HUES48 (cell line): ENCODE results near the gene MEIG1.

ENCODE experiments used
- H3K27ac ChIP-seq: one replicate; pipeline ENCODE4 v1.7.0; 2013; ENCODE audit warnings: low read depth, low read length, inconsistent platforms
- H3K27me3 ChIP-seq: 2 replicates; pipeline ENCODE4 v1.6.1; 2013; ENCODE audit warnings: mild to moderate bottlenecking, low read length; ENCODE audit not compliant: control insufficient read depth, insufficient read depth
- H3K36me3 ChIP-seq: 2 replicates; pipeline ENCODE4 v1.6.1; 2013; ENCODE audit warnings: low read length; ENCODE audit not compliant: control insufficient read depth, insufficient read depth
- H3K4me1 ChIP-seq: 2 replicates; pipeline ENCODE4 v1.6.1; 2013; ENCODE audit warnings: mild to moderate bottlenecking, low read length; ENCODE audit not compliant: control insufficient read depth, insufficient read depth
- H3K4me3 ChIP-seq: 2 replicates; pipeline ENCODE4 v1.5.1; 2013; ENCODE audit warnings: mild to moderate bottlenecking, low read depth, low read length
- H3K9ac ChIP-seq: 2 replicates; pipeline ENCODE4 v1.6.1; 2013; ENCODE audit warnings: mild to moderate bottlenecking, low read depth, low read length, moderate library complexity
- H3K9me3 ChIP-seq: 2 replicates; pipeline ENCODE4 v1.6.1; 2013; ENCODE audit warnings: low read length; ENCODE audit not compliant: control insufficient read depth, insufficient read depth

Gene MEIG1

GRCh38 chr10:14959221-14960057 lies at the start of gene MEIG1:
MEIG1 (plus strand) TSS chr10:14959388; CDS start chr10:14966469, 7,081 bp downstream.
- no peaks in the 10 kb centered on the region for H3K36me3 ChIP-seq
- H3K4me3 ChIP-seq = peak within 1 kb of the TSS; percentile 95
- no peaks in the 10 kb centered on the region for H3K4me1 ChIP-seq
- H3K9ac ChIP-seq = peak within 1 kb of the TSS; percentile 62
- H3K27me3 ChIP-seq = peaks cover 36% of the 10 kb centered on the region
- peak within 1 kb of the TSS; percentile 98 for H3K27ac ChIP-seq
- no peaks in the 10 kb centered on the region for H3K9me3 ChIP-seq

- no peaks in the 10 kb centered on the region for H3K27me3 ChIP-seq
- no peak overlapping the region for H3K27ac ChIP-seq
- no peaks in the 10 kb centered on the region for H3K4me1 ChIP-seq
- H3K36me3 ChIP-seq = peaks cover 53% of the 10 kb centered on the region
- no peak overlapping the region for H3K4me3 ChIP-seq
- H3K9ac ChIP-seq = no peak overlapping the region
- no peaks in the 10 kb centered on the region; the same call in 1 of the 2 replicates for H3K9me3 ChIP-seq
These were observed 48.2 kb upstream of the MEIG1 start for GRCh38 chr10:14910953-14911352.

GRCh38 chr10:14911801-14912200 lies 47.4 kb upstream of the MEIG1 start:
- Histone ChIP-seq H3K9ac (no peak overlapping the region), H3K4me3 (no peak overlapping the region), H3K27me3 (no peaks in the 10 kb centered on the region), H3K27ac (no peak overlapping the region), H3K9me3 (peaks cover 3% of the 10 kb centered on the region), H3K36me3 (peaks cover 47% of the 10 kb centered on the region), H3K4me1 (no peaks in the 10 kb centered on the region)

- H3K9ac ChIP-seq = no peak overlapping the region
These were observed 42.6 kb upstream of the MEIG1 start for GRCh38 chr10:14916600-14916999.

GRCh38 chr10:14917827-14918226 lies 41.4 kb upstream of the MEIG1 start:
- Histone ChIP-seq H3K4me3 (no peak overlapping the region), H3K9me3 (peaks cover 9% of the 10 kb centered on the region), H3K36me3 (peaks cover 54% of the 10 kb centered on the region), H3K27me3 (no peaks in the 10 kb centered on the region), H3K9ac (no peak overlapping the region), H3K27ac (no peak overlapping the region), H3K4me1 (no peaks in the 10 kb centered on the region)

More at GRCh38 chr10:14916600-14916999, 42.6 kb upstream of the MEIG1 start:
- no peaks in the 10 kb centered on the region for H3K4me1 ChIP-seq
- no peaks in the 10 kb centered on the region for H3K27me3 ChIP-seq
- no peak overlapping the region for H3K27ac ChIP-seq
- no peak overlapping the region for H3K4me3 ChIP-seq
- peaks cover 43% of the 10 kb centered on the region for H3K36me3 ChIP-seq
- H3K9me3 ChIP-seq = peaks cover 9% of the 10 kb centered on the region

GRCh38 chr10:14918964-14919363 lies 40.2 kb upstream of the MEIG1 start:
- H3K36me3 ChIP-seq = peaks cover 61% of the 10 kb centered on the region

GRCh38 chr10:14924013-14924412 lies 35.2 kb upstream of the MEIG1 start:
- Histone ChIP-seq H3K4me1 (no peaks in the 10 kb centered on the region), H3K27ac (no peak overlapping the region), H3K9me3 (no peaks in the 10 kb centered on the region), H3K27me3 (no peaks in the 10 kb centered on the region), H3K4me3 (no peak overlapping the region), H3K9ac (no peak overlapping the region), H3K36me3 (peaks cover 63% of the 10 kb centered on the region)

More at GRCh38 chr10:14918964-14919363, 40.2 kb upstream of the MEIG1 start:
- Histone ChIP-seq H3K4me3 (no peak overlapping the region), H3K27ac (no peak overlapping the region), H3K9me3 (peaks cover 9% of the 10 kb centered on the region), H3K27me3 (no peaks in the 10 kb centered on the region), H3K4me1 (no peaks in the 10 kb centered on the region), H3K9ac (no peak overlapping the region)

GRCh38 chr10:14925268-14925667 lies 33.9 kb upstream of the MEIG1 start:
- no peaks in the 10 kb centered on the region for H3K9me3 ChIP-seq
- H3K4me3 ChIP-seq = no peak overlapping the region
- no peak overlapping the region for H3K27ac ChIP-seq
- no peaks in the 10 kb centered on the region for H3K27me3 ChIP-seq
- H3K9ac ChIP-seq = no peak overlapping the region
- H3K4me1 ChIP-seq = no peaks in the 10 kb centered on the region
- peaks cover 51% of the 10 kb centered on the region for H3K36me3 ChIP-seq

GRCh38 chr10:14926061-14926470 lies 33.1 kb upstream of the MEIG1 start:
- H3K27me3 ChIP-seq = no peaks in the 10 kb centered on the region
- no peaks in the 10 kb centered on the region for H3K9me3 ChIP-seq
- no peaks in the 10 kb centered on the region for H3K4me1 ChIP-seq
- no peak overlapping the region for H3K4me3 ChIP-seq
- H3K9ac ChIP-seq = no peak overlapping the region
- peaks cover 50% of the 10 kb centered on the region for H3K36me3 ChIP-seq
- H3K27ac ChIP-seq = no peak overlapping the region

GRCh38 chr10:14926722-14927416 lies 32.3 kb upstream of the MEIG1 start:
- H3K4me3 ChIP-seq = no peak overlapping the region
- H3K27me3 ChIP-seq = no peaks in the 10 kb centered on the region
- no peak overlapping the region for H3K27ac ChIP-seq
- no peaks in the 10 kb centered on the region for H3K4me1 ChIP-seq
- no peaks in the 10 kb centered on the region for H3K9me3 ChIP-seq
- H3K9ac ChIP-seq = no peak overlapping the region
- H3K36me3 ChIP-seq = peaks cover 48% of the 10 kb centered on the region

GRCh38 chr10:14930610-14931009 lies 28.6 kb upstream of the MEIG1 start:
- Histone ChIP-seq H3K4me3 (no peak overlapping the region), H3K36me3 (peaks cover 59% of the 10 kb centered on the region), H3K27me3 (no peaks in the 10 kb centered on the region), H3K9me3 (no peaks in the 10 kb centered on the region), H3K4me1 (no peaks in the 10 kb centered on the region), H3K9ac (no peak overlapping the region), H3K27ac (no peak overlapping the region)
